ENCODE results near the gene CLIP2. TPM values are rescaled to one million over a fixed set of nuclear protein-coding genes. Genes with fewer than 3 reads are reported as not detected.
"Not testable (repeated sequence)": the region's sequence is repeated elsewhere in the genome, so short reads cannot be mapped to it uniquely, and the experiment has no call there.

CLIP2 gene
- polyA plus RNA-seq, 1 donor from 2014 or later = 25.7 TPM

DNA sequence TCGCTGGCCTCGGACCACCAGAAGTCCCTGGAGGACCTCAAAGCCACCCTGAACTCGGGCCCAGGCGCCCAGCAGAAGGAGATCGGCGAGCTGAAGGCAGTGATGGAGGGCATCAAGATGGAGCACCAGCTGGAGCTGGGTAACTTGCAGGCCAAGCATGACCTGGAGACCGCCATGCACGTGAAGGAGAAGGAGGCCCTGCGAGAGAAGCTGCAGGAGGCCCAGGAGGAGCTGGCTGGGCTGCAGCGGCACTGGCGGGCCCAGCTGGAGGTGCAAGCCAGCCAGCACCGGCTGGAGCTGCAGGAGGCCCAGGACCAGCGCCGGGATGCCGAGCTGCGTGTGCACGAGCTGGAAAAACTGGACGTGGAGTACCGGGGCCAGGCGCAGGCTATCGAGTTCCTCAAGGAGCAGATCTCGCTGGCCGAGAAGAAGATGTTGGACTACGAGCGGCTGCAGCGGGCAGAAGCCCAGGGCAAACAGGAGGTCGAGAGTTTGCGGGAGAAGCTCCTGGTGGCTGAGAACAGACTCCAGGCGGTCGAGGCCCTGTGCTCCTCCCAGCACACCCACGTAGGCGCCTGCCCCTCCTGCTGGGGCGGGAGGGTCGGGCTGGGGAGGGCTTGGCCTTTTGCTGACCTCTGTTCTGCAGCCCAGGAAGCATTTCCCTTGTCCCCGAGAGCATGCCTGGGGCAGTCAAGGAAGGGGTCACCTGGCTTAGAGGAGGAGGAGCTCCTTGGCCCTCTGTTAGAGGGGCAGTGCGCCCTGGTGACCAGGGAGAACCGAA is 87.2 kb downstream of the CLIP2 start:
- Histone ChIP-seq H3K27me3 (ENCODE audit: insufficient read depth, low read depth, low read length) (no peaks in the 10 kb centered on the region), H3K9ac (ENCODE audit: low read length) (no peak overlapping the region)

GRCh38 chr7:74379938-74380337 is 90.7 kb downstream of the CLIP2 start:
- Histone ChIP-seq H3K4me2 (ENCODE audit: low read length) (no peak overlapping the region), H3K9me3 (ENCODE audit: low read length) (no peaks in the 10 kb centered on the region), H3F3A (ENCODE audit: insufficient read depth, low read length, poor library complexity, severe bottlenecking) (no peaks in the 10 kb centered on the region), H2AFZ (ENCODE audit: low read depth, low read length) (no peak overlapping the region), H3K9me2 (ENCODE audit: insufficient read depth, low read length) (no peaks in the 10 kb centered on the region), H3K4me3 (ENCODE audit: low read length) (no peak overlapping the region), H3K36me3 (ENCODE audit: insufficient read depth, low read length) (peaks cover 5% of the 10 kb centered on the region), H3K27ac (ENCODE audit: low read length) (no peak overlapping the region), H3K79me2 (replicated peaks; ENCODE audit: insufficient read depth, low read length) (no peaks in the 10 kb centered on the region), H4K20me1 (ENCODE audit: insufficient read depth) (no peaks in the 10 kb centered on the region), H3K9ac (ENCODE audit: low read length) (no peak overlapping the region), H3K27me3 (ENCODE audit: insufficient read depth, low read depth, low read length) (no peaks in the 10 kb centered on the region)
- TF ChIP-seq POLR2AphosphoS5 (IDR thresholded peaks at IDR 0.05) = no peak
- no peak for TF ChIP-seq EZH2 (IDR thresholded peaks at IDR 0.05; ENCODE audit: borderline replicate concordance, insufficient read depth, low read length, poor library complexity, severe bottlenecking)
- no peak for TF ChIP-seq REST (IDR thresholded peaks at IDR 0.05; ENCODE audit: borderline replicate concordance)
- TF ChIP-seq RAD21 (conservative IDR thresholded peaks at IDR 0.05) = no peak
- no peak for TF ChIP-seq MXI1 (conservative IDR thresholded peaks at IDR 0.05; ENCODE audit: poor library complexity, severe bottlenecking)

More for the DNA sequence above, 87.2 kb downstream of the CLIP2 start:
- H3K36me3 ChIP-seq (ENCODE audit: insufficient read depth, low read length) = peaks cover 9% of the 10 kb centered on the region
- H3K27ac ChIP-seq (ENCODE audit: low read length) = no peak overlapping the region
- H3K4me3 ChIP-seq (ENCODE audit: low read length) = no peak overlapping the region
- no peaks in the 10 kb centered on the region for H3K9me3 ChIP-seq (ENCODE audit: low read length)
- H3F3A ChIP-seq (ENCODE audit: insufficient read depth, low read length, poor library complexity, severe bottlenecking) = no peaks in the 10 kb centered on the region
- no peak overlapping the region for H2AFZ ChIP-seq (ENCODE audit: low read depth, low read length)
- no peaks in the 10 kb centered on the region for H3K79me2 ChIP-seq (replicated peaks; ENCODE audit: insufficient read depth, low read length)
- no peak overlapping the region for H3K4me2 ChIP-seq (ENCODE audit: low read length)
- H4K20me1 ChIP-seq (ENCODE audit: insufficient read depth) = no peaks in the 10 kb centered on the region
- no peaks in the 10 kb centered on the region for H3K9me2 ChIP-seq (ENCODE audit: insufficient read depth, low read length)
- TF ChIP-seq POLR2AphosphoS5 (IDR thresholded peaks at IDR 0.05) = no peak

DNA sequence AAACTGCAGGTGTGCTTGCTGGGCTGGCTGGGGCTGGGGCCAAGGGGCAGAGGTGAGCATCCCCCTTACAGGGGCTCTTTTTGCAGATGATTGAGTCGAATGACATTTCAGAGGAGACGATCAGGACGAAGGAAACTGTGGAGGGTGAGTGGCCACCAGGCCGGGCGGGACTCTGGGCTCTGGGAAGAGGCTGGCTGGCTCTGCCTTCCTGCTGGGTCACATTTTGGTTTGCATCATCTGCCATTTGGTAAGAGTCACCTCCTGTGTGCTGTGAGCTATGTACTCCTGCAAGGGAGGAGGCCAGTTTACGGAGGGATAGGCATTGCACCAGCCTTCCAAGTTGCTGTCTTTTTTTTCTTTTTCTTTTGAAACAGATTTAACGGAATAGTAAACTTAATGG is 91.5 kb downstream of the CLIP2 start:
- Histone ChIP-seq H3K27me3 (ENCODE audit: insufficient read depth, low read depth, low read length) (no peaks in the 10 kb centered on the region), H3K9me2 (ENCODE audit: insufficient read depth, low read length) (no peaks in the 10 kb centered on the region), H3K9me3 (ENCODE audit: low read length) (no peaks in the 10 kb centered on the region), H3K79me2 (replicated peaks; ENCODE audit: insufficient read depth, low read length) (no peaks in the 10 kb centered on the region), H3K36me3 (ENCODE audit: insufficient read depth, low read length) (peaks cover 3% of the 10 kb centered on the region), H4K20me1 (ENCODE audit: insufficient read depth) (no peaks in the 10 kb centered on the region), H3K4me3 (ENCODE audit: low read length) (no peak overlapping the region), H3K4me2 (ENCODE audit: low read length) (no peak overlapping the region), H2AFZ (ENCODE audit: low read depth, low read length) (no peak overlapping the region), H3K9ac (ENCODE audit: low read length) (no peak overlapping the region), H3F3A (ENCODE audit: insufficient read depth, low read length, poor library complexity, severe bottlenecking) (no peaks in the 10 kb centered on the region), H3K27ac (ENCODE audit: low read length) (no peak overlapping the region)
- TF ChIP-seq MXI1 (conservative IDR thresholded peaks at IDR 0.05; ENCODE audit: poor library complexity, severe bottlenecking) = no peak
- no peak for TF ChIP-seq RAD21 (conservative IDR thresholded peaks at IDR 0.05)
- no peak for TF ChIP-seq REST (IDR thresholded peaks at IDR 0.05; ENCODE audit: borderline replicate concordance)

DNA sequence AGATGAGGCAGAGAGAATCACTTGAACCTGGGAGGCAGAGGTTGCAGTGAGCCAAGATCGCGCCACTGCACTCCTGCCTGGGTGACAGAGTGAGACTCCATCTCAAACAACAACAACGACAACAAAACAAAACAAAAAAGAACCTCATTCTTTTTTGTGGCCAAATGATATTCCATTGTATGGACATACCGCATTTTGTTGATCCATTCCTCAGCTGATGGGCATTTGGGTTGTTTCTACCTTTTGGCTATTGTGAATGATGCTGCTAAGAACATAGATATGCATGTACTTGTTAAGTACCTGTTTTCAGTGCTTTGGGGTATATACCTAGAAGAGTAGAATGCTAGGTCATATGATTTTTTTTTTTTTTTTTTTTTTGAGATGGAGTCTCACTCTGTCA is 94.9 kb downstream of the CLIP2 start:
- not testable (repeated sequence) for H2AFZ ChIP-seq (ENCODE audit: low read depth, low read length); H3K79me2 ChIP-seq (replicated peaks; ENCODE audit: insufficient read depth, low read length); H3K9me3 ChIP-seq (ENCODE audit: low read length); H3K4me3 ChIP-seq (ENCODE audit: low read length); H3K27ac ChIP-seq (ENCODE audit: low read length); H3K4me2 ChIP-seq (ENCODE audit: low read length); H3F3A ChIP-seq (ENCODE audit: insufficient read depth, low read length, poor library complexity, severe bottlenecking); H3K27me3 ChIP-seq (ENCODE audit: insufficient read depth, low read depth, low read length); H4K20me1 ChIP-seq (ENCODE audit: insufficient read depth); H3K9ac ChIP-seq (ENCODE audit: low read length); H3K36me3 ChIP-seq (ENCODE audit: insufficient read depth, low read length); H3K9me2 ChIP-seq (ENCODE audit: insufficient read depth, low read length)

- H3K4me3 ChIP-seq (ENCODE audit: low read length); H3K27ac ChIP-seq (ENCODE audit: low read length); H3K36me3 ChIP-seq (ENCODE audit: insufficient read depth, low read length); H3F3A ChIP-seq (ENCODE audit: insufficient read depth, low read length, poor library complexity, severe bottlenecking); H4K20me1 ChIP-seq (ENCODE audit: insufficient read depth); H3K79me2 ChIP-seq (replicated peaks; ENCODE audit: insufficient read depth, low read length); H3K4me2 ChIP-seq (ENCODE audit: low read length); H3K9ac ChIP-seq (ENCODE audit: low read length); H2AFZ ChIP-seq (ENCODE audit: low read depth, low read length); H3K27me3 ChIP-seq (ENCODE audit: insufficient read depth, low read depth, low read length); H3K9me3 ChIP-seq (ENCODE audit: low read length); H3K9me2 ChIP-seq (ENCODE audit: insufficient read depth, low read length): not testable (repeated sequence)
Measured at GRCh38 chr7:74384854-74385253, 95.6 kb downstream of the CLIP2 start.

Measured in neural cell (in vitro differentiated cells).